ENCODE results near the gene STXBP5L.

The STXBP5L gene

GRCh38 chr3:121274411-121274810, 366.4 kb downstream of the STXBP5L start:
- Histone ChIP-seq H4K20me1 (ENCODE audit: insufficient read depth, low read length) (no peaks in the 10 kb centered on the region), H3K4me2 (ENCODE audit: low read length) (no peak overlapping the region), H3K36me3 (replicated peaks; ENCODE audit: low read depth, low read length) (no peaks in the 10 kb centered on the region), H3K79me2 (ENCODE audit: low read length) (no peaks in the 10 kb centered on the region), H3K4me3 (ENCODE audit: low read length) (no peak overlapping the region), H3K9me3 (ENCODE audit: insufficient read depth, low read length) (no peaks in the 10 kb centered on the region), H3K27ac (ENCODE audit: low read length) (no peak overlapping the region), H3K4me1 (ENCODE audit: low read length) (no peaks in the 10 kb centered on the region), H3K9ac (ENCODE audit: low read length) (no peak overlapping the region), H2AFZ (ENCODE audit: low read depth, low read length) (no peak overlapping the region), H3K27me3 (ENCODE audit: low read depth, low read length) (no peaks in the 10 kb centered on the region)
- TF ChIP-seq EZH2phosphoT487 (IDR thresholded peaks at IDR 0.05; ENCODE audit: low read depth) = no peak
- TF ChIP-seq, protein P1, sequence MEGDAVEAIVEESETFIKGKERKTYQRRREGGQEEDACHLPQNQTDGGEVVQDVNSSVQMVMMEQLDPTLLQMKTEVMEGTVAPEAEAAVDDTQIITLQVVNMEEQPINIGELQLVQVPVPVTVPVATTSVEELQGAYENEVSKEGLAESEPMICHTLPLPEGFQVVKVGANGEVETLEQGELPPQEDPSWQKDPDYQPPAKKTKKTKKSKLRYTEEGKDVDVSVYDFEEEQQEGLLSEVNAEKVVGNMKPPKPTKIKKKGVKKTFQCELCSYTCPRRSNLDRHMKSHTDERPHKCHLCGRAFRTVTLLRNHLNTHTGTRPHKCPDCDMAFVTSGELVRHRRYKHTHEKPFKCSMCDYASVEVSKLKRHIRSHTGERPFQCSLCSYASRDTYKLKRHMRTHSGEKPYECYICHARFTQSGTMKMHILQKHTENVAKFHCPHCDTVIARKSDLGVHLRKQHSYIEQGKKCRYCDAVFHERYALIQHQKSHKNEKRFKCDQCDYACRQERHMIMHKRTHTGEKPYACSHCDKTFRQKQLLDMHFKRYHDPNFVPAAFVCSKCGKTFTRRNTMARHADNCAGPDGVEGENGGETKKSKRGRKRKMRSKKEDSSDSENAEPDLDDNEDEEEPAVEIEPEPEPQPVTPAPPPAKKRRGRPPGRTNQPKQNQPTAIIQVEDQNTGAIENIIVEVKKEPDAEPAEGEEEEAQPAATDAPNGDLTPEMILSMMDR (IDR thresholded peaks at IDR 0.05; ENCODE audit: low read depth, low read length) = no peak

GRCh38 chr3:121295452-121295851, 387.4 kb downstream of the STXBP5L start:
- no peak overlapping the region for H3K9ac ChIP-seq (ENCODE audit: low read length)
- H2AFZ ChIP-seq (ENCODE audit: low read depth, low read length) = no peak overlapping the region
- TF ChIP-seq EZH2phosphoT487 (IDR thresholded peaks at IDR 0.05; ENCODE audit: low read depth) = no peak
- TF ChIP-seq, protein P1 (IDR thresholded peaks at IDR 0.05; ENCODE audit: low read depth, low read length) = no peak
- no peak overlapping the region for H3K27ac ChIP-seq (ENCODE audit: low read length)
- no peak overlapping the region for H3K4me2 ChIP-seq (ENCODE audit: low read length)
- no peaks in the 10 kb centered on the region for H3K79me2 ChIP-seq (ENCODE audit: low read length)
- no peak overlapping the region for H3K4me3 ChIP-seq (ENCODE audit: low read length)
- H3K4me1 ChIP-seq (ENCODE audit: low read length) = no peaks in the 10 kb centered on the region
- H3K9me3 ChIP-seq (ENCODE audit: insufficient read depth, low read length) = no peaks in the 10 kb centered on the region
- H3K36me3 ChIP-seq (replicated peaks; ENCODE audit: low read depth, low read length) = no peaks in the 10 kb centered on the region
- H4K20me1 ChIP-seq (ENCODE audit: insufficient read depth, low read length) = no peaks in the 10 kb centered on the region
- no peaks in the 10 kb centered on the region for H3K27me3 ChIP-seq (ENCODE audit: low read depth, low read length)

GRCh38 chr3:121295979-121296378, 388.0 kb downstream of the STXBP5L start:
- H3K36me3 ChIP-seq (replicated peaks; ENCODE audit: low read depth, low read length) = no peaks in the 10 kb centered on the region
- no peaks in the 10 kb centered on the region for H3K9me3 ChIP-seq (ENCODE audit: insufficient read depth, low read length)
- H3K4me1 ChIP-seq (ENCODE audit: low read length) = no peaks in the 10 kb centered on the region
- no peaks in the 10 kb centered on the region for H3K79me2 ChIP-seq (ENCODE audit: low read length)
- no peak overlapping the region for H3K27ac ChIP-seq (ENCODE audit: low read length)
- H3K9ac ChIP-seq (ENCODE audit: low read length) = no peak overlapping the region
- H3K4me3 ChIP-seq (ENCODE audit: low read length) = no peak overlapping the region
- no peak overlapping the region for H3K4me2 ChIP-seq (ENCODE audit: low read length)
- no peak overlapping the region for H2AFZ ChIP-seq (ENCODE audit: low read depth, low read length)
- H4K20me1 ChIP-seq (ENCODE audit: insufficient read depth, low read length) = no peaks in the 10 kb centered on the region
- TF ChIP-seq, protein P1 (IDR thresholded peaks at IDR 0.05; ENCODE audit: low read depth, low read length) = no peak
- no peak for TF ChIP-seq EZH2phosphoT487 (IDR thresholded peaks at IDR 0.05; ENCODE audit: low read depth)
- H3K27me3 ChIP-seq (ENCODE audit: low read depth, low read length) = no peaks in the 10 kb centered on the region

DNA sequence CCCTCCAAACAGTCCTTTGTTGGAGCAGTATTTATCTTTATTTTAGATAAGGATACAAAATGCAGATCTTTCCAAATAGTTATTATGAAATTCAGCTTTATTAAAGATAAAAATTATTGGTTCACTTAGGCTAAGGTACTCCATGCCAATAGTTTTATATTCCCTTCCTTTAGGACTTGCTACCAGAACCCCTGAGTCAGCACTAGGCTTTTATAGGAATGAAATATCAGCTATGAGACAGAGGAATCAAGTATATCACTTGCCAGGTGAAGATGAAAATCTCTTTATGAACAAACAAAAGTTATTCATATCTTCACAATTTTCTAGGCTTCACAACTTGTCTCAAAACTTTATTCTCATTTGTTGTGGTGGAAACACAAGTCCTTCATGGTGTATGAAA, 416.3 kb downstream of the STXBP5L start:
- H3K9ac ChIP-seq (ENCODE audit: low read length) = no peak overlapping the region
- H3K4me1 ChIP-seq (ENCODE audit: low read length) = no peaks in the 10 kb centered on the region
- no peaks in the 10 kb centered on the region for H3K27me3 ChIP-seq (ENCODE audit: low read depth, low read length)
- no peak overlapping the region for H3K4me3 ChIP-seq (ENCODE audit: low read length)
- no peaks in the 10 kb centered on the region for H4K20me1 ChIP-seq (ENCODE audit: insufficient read depth, low read length)
- H3K4me2 ChIP-seq (ENCODE audit: low read length) = no peak overlapping the region
- no peaks in the 10 kb centered on the region for H3K79me2 ChIP-seq (ENCODE audit: low read length)
- no peaks in the 10 kb centered on the region for H3K36me3 ChIP-seq (replicated peaks; ENCODE audit: low read depth, low read length)
- TF ChIP-seq, protein P1 (IDR thresholded peaks at IDR 0.05; ENCODE audit: low read depth, low read length) = no peak
- no peak for TF ChIP-seq EZH2phosphoT487 (IDR thresholded peaks at IDR 0.05; ENCODE audit: low read depth)
- no peaks in the 10 kb centered on the region for H3K9me3 ChIP-seq (ENCODE audit: insufficient read depth, low read length)
- no peak overlapping the region for H2AFZ ChIP-seq (ENCODE audit: low read depth, low read length)
- no peak overlapping the region for H3K27ac ChIP-seq (ENCODE audit: low read length)

All from OCI-LY3 (cell line).